Measurements from ENCODE around the gene SLC5A1.
"Not testable (repeated sequence)": the region's sequence is repeated elsewhere in the genome, so short reads cannot be mapped to it uniquely, and the experiment has no call there.

Gene SLC5A1

DNA sequence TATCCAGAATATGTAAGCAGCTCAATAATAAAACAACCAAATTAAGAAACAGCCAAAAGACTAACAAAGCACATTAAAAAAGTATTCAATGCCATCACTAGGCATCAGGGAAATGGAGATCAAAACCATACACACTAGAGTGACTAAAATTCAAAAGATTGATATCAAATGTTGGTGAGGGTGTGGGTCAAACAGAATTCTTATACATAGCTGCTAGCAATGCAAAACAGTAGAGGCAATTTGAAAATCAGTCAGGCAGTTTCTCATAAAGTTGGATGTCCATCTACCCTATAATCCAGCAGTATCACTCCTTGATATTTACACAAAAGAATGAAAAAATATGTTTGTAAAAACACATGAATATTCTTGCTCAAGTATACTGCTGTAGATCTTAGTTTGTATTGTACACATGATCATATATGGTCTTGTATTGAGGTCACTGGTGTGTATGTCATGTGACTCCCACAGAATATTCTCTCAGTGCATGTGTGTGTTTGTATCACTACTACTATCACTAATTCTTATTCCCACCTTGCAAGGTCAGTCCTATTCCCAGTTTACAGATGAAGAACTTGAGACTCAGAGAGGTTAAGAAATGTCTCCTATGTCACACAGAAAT is 54.9 kb downstream of the SLC5A1 start:
- peaks cover 8% of the 10 kb centered on the region for H3K27me3 Mint-ChIP-seq
- H3K9me3 Mint-ChIP-seq (ENCODE audit: low read depth) = no peaks in the 10 kb centered on the region
- H3K4me1 Mint-ChIP-seq (ENCODE audit: low read depth) = peaks cover 13% of the 10 kb centered on the region
- no peak overlapping the region for H3K4me3 Mint-ChIP-seq
- H3K36me3 Mint-ChIP-seq = no peaks in the 10 kb centered on the region
- H3K27ac Mint-ChIP-seq = no peak overlapping the region

DNA sequence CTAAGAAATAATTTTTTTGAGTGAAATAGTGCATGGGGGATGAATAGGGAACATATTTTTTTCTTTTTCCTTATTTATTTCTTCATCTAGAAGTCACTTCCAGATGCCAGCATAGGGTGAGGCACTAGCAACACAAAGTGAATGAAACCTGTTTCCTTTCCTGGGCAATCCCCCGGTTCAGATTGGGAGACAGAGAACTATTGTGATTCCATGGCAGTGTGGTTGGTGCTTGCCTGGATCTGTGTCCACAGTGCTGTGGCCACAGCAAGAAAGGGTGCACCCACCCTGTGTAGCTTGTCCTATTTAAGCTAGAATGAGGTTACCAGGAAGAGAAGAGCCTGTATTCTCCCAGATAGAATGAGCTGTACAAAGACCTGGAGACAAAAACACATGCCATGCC is 57.6 kb downstream of the SLC5A1 start:
- no peak overlapping the region for H3K27ac Mint-ChIP-seq
- no peaks in the 10 kb centered on the region for H3K4me1 Mint-ChIP-seq (ENCODE audit: low read depth)
- H3K4me3 Mint-ChIP-seq = no peak overlapping the region

GRCh38 chr22:32103658-32104315 is 60.7 kb downstream of the SLC5A1 start:
- H3K27ac Mint-ChIP-seq = no peak overlapping the region
- H3K27me3 Mint-ChIP-seq = peaks cover 29% of the 10 kb centered on the region
- H3K36me3 Mint-ChIP-seq = no peaks in the 10 kb centered on the region
- H3K4me1 Mint-ChIP-seq (ENCODE audit: low read depth) = no peaks in the 10 kb centered on the region
- no peak overlapping the region for H3K4me3 Mint-ChIP-seq
- no peaks in the 10 kb centered on the region for H3K9me3 Mint-ChIP-seq (ENCODE audit: low read depth)

More for the DNA sequence above, 57.6 kb downstream of the SLC5A1 start:
- H3K36me3 Mint-ChIP-seq = no peaks in the 10 kb centered on the region
- H3K9me3 Mint-ChIP-seq (ENCODE audit: low read depth) = no peaks in the 10 kb centered on the region
- peaks cover 12% of the 10 kb centered on the region for H3K27me3 Mint-ChIP-seq

GRCh38 chr22:32106930-32107329 is 63.9 kb downstream of the SLC5A1 start:
- no peak overlapping the region for H3K27ac Mint-ChIP-seq
- peaks cover 38% of the 10 kb centered on the region for H3K27me3 Mint-ChIP-seq
- H3K36me3 Mint-ChIP-seq = no peaks in the 10 kb centered on the region
- no peaks in the 10 kb centered on the region for H3K4me1 Mint-ChIP-seq (ENCODE audit: low read depth)
- H3K9me3 Mint-ChIP-seq (ENCODE audit: low read depth) = no peaks in the 10 kb centered on the region
- no peak overlapping the region for H3K4me3 Mint-ChIP-seq

DNA sequence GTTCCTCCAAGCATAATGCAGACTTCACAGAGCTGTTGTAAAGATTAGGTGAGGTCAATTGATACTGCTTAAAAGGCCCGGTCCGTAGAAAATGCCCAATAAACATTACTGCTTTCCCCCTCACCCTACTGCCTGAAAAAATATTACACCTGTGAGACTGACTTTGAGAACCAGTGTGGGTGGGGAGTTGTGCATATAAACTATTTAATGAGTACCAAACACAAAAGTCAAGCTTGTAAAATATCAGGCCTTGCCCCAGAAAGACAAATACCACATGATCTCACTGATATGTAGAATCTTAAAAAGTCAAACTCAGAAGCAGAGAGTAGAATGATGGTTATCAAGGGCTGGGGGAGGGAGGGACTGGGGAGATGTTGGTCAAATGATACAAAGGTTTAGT is 69.3 kb downstream of the SLC5A1 start:
- Mint-ChIP-seq H3K27ac (no peak overlapping the region), H3K36me3 (no peaks in the 10 kb centered on the region), H3K27me3 (peaks cover 18% of the 10 kb centered on the region), H3K9me3 (ENCODE audit: low read depth) (no peaks in the 10 kb centered on the region), H3K4me1 (ENCODE audit: low read depth) (no peaks in the 10 kb centered on the region), H3K4me3 (no peak overlapping the region)

GRCh38 chr22:32119568-32120235 is 76.6 kb downstream of the SLC5A1 start:
- H3K4me1 Mint-ChIP-seq (ENCODE audit: low read depth) = peaks cover 3% of the 10 kb centered on the region
- H3K4me3 Mint-ChIP-seq = no peak overlapping the region
- H3K27me3 Mint-ChIP-seq = no peaks in the 10 kb centered on the region
- no peak overlapping the region for H3K27ac Mint-ChIP-seq
- no peaks in the 10 kb centered on the region for H3K36me3 Mint-ChIP-seq
- no peaks in the 10 kb centered on the region for H3K9me3 Mint-ChIP-seq (ENCODE audit: low read depth)

GRCh38 chr22:32120603-32121002 is 77.5 kb downstream of the SLC5A1 start:
- H3K4me1 Mint-ChIP-seq (ENCODE audit: low read depth) = peaks cover 12% of the 10 kb centered on the region
- H3K9me3 Mint-ChIP-seq (ENCODE audit: low read depth) = no peaks in the 10 kb centered on the region
- no peaks in the 10 kb centered on the region for H3K36me3 Mint-ChIP-seq
- H3K4me3 Mint-ChIP-seq = no peak overlapping the region
- H3K27me3 Mint-ChIP-seq = no peaks in the 10 kb centered on the region
- H3K27ac Mint-ChIP-seq = no peak overlapping the region

- H3K36me3 Mint-ChIP-seq = no peaks in the 10 kb centered on the region
- H3K4me1 Mint-ChIP-seq (ENCODE audit: low read depth) = peaks cover 13% of the 10 kb centered on the region
- H3K9me3 Mint-ChIP-seq (ENCODE audit: low read depth) = no peaks in the 10 kb centered on the region
- H3K4me3 Mint-ChIP-seq = no peak overlapping the region
- H3K27me3 Mint-ChIP-seq = no peaks in the 10 kb centered on the region
- H3K27ac Mint-ChIP-seq = no peak overlapping the region
Observed at GRCh38 chr22:32122899-32123298, 79.8 kb downstream of the SLC5A1 start.

- H3K27ac Mint-ChIP-seq = no peak overlapping the region
- no peaks in the 10 kb centered on the region for H3K9me3 Mint-ChIP-seq (ENCODE audit: low read depth)
- H3K36me3 Mint-ChIP-seq = no peaks in the 10 kb centered on the region
- peaks cover 13% of the 10 kb centered on the region for H3K4me1 Mint-ChIP-seq (ENCODE audit: low read depth)
- no peaks in the 10 kb centered on the region for H3K27me3 Mint-ChIP-seq
- H3K4me3 Mint-ChIP-seq = no peak overlapping the region
Observed at GRCh38 chr22:32123657-32124056, 80.6 kb downstream of the SLC5A1 start.

GRCh38 chr22:32127904-32128303 is 84.8 kb downstream of the SLC5A1 start:
- no peak overlapping the region for H3K4me3 Mint-ChIP-seq
- H3K9me3 Mint-ChIP-seq (ENCODE audit: low read depth) = no peaks in the 10 kb centered on the region
- peaks cover 16% of the 10 kb centered on the region for H3K4me1 Mint-ChIP-seq (ENCODE audit: low read depth)
- no peaks in the 10 kb centered on the region for H3K27me3 Mint-ChIP-seq
- H3K27ac Mint-ChIP-seq = no peak overlapping the region
- H3K36me3 Mint-ChIP-seq = no peaks in the 10 kb centered on the region

DNA sequence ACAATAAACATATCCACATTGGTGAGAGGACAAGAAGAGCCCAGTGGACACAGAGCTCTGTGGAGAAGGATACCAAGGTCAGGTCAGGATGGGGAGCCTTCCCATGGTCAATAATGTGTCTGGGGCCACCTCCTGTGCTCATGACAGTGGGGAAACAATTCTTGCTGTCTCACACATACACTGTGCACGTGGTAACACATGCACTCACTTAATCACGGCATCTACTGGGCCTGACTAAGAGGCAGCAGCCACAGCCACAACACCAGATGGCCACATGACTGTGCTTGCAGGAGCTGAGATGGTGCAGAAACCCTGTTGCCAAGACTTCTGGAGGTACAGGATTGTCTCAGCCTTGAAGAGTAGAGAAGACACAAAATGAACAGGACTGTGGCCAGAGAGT is 87.4 kb downstream of the SLC5A1 start:
- H3K36me3 Mint-ChIP-seq = no peaks in the 10 kb centered on the region
- no peaks in the 10 kb centered on the region for H3K9me3 Mint-ChIP-seq (ENCODE audit: low read depth)
- H3K4me1 Mint-ChIP-seq (ENCODE audit: low read depth) = peaks cover 9% of the 10 kb centered on the region
- no peak overlapping the region for H3K4me3 Mint-ChIP-seq
- no peak overlapping the region for H3K27ac Mint-ChIP-seq
- no peaks in the 10 kb centered on the region for H3K27me3 Mint-ChIP-seq

- H3K27ac Mint-ChIP-seq = no peak overlapping the region
- no peaks in the 10 kb centered on the region for H3K9me3 Mint-ChIP-seq (ENCODE audit: low read depth)
- no peaks in the 10 kb centered on the region for H3K36me3 Mint-ChIP-seq
- peaks cover 7% of the 10 kb centered on the region for H3K4me1 Mint-ChIP-seq (ENCODE audit: low read depth)
- no peaks in the 10 kb centered on the region for H3K27me3 Mint-ChIP-seq
- no peak overlapping the region for H3K4me3 Mint-ChIP-seq
Observed at GRCh38 chr22:32132126-32132525, 89.1 kb downstream of the SLC5A1 start.

GRCh38 chr22:32132783-32133182 is 89.7 kb downstream of the SLC5A1 start:
- H3K27me3 Mint-ChIP-seq = no peaks in the 10 kb centered on the region
- H3K36me3 Mint-ChIP-seq = no peaks in the 10 kb centered on the region
- no peak overlapping the region for H3K4me3 Mint-ChIP-seq

GRCh38 chr22:32134796-32135195 is 91.7 kb downstream of the SLC5A1 start:
- H3K4me1 Mint-ChIP-seq (ENCODE audit: low read depth) = peaks cover 22% of the 10 kb centered on the region
- not testable (repeated sequence) for H3K27ac Mint-ChIP-seq; H3K27me3 Mint-ChIP-seq; H3K4me3 Mint-ChIP-seq; H3K36me3 Mint-ChIP-seq; H3K9me3 Mint-ChIP-seq (ENCODE audit: low read depth)

More at GRCh38 chr22:32132783-32133182, 89.7 kb downstream of the SLC5A1 start:
- Mint-ChIP-seq H3K9me3 (ENCODE audit: low read depth) (no peaks in the 10 kb centered on the region), H3K27ac (no peak overlapping the region), H3K4me1 (ENCODE audit: low read depth) (peaks cover 14% of the 10 kb centered on the region)

DNA sequence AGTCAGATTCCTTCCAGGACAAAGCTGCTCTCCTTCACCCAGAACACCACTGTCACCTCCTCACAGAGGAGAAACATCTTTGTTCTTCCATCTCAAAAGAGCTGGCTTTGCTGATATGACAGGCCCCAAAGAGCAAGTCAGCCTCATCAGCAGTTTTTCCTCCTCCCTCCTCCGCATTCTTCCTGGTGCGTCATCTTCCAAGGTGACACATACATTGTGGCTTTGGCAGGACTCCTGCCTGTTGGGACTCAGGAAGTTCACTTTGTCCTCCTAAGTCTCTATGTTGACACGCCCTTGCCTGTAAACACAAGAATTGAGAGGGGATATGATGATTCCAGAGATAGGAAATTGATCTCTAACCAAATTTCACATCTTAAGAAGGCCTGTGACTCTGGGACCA is 92.9 kb downstream of the SLC5A1 start:
- not testable (repeated sequence) for H3K27ac Mint-ChIP-seq; H3K9me3 Mint-ChIP-seq (ENCODE audit: low read depth); H3K4me3 Mint-ChIP-seq; H3K27me3 Mint-ChIP-seq; H3K36me3 Mint-ChIP-seq
- H3K4me1 Mint-ChIP-seq (ENCODE audit: low read depth) = peaks cover 22% of the 10 kb centered on the region
